ENCODE data around the gene NRL.

The NRL gene

DNA sequence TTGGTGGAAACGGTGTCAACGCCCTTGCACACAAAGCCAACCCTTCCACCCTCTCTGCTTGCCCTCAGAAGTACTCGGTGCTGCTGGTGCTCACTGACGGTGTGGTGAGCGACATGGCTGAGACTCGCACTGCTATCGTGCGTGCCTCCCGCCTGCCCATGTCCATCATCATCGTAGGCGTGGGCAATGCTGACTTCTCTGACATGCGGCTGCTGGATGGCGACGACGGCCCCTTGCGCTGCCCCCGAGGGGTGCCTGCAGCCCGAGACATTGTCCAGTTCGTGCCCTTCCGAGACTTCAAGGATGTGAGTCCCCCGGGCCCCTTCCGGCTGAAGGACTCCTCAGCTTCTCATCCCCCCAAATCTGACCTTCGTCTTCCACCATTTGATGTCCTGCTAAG lies 37.7 kb downstream of the NRL start:
- no peak for TF ChIP-seq JUND (IDR thresholded peaks at IDR 0.05; ENCODE audit: low read depth)
- DNase-seq (ENCODE audit: low read depth in 1 of 2, low spot score in 1 of 2) = no peak

DNA sequence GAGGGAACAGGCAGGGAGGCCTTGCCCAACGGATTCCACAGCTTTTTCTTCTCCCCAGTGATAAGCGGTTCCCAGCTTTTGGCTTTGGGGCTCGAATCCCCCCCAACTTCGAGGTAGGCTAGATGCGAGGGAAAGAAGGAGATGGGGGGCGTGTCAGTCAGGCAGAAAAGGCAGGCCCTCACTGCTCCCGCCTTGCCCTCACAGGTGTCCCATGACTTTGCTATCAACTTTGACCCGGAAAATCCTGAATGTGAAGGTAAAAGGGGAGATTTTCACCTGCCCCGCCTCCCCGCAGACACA lies 38.5 kb downstream of the NRL start:
- in situ Hi-C loops (cut with HindIII; ENCODE audit: low pct_unique_long_range_greater_than_20kb, low sequenced_read_pairs) = no loop called here
- TF ChIP-seq JUND (IDR thresholded peaks at IDR 0.05; ENCODE audit: low read depth) = no peak
- no peak for DNase-seq (ENCODE audit: low read depth in 1 of 2, low spot score in 1 of 2)

More for the DNA sequence above, 37.7 kb downstream of the NRL start:
- in situ Hi-C loops (cut with HindIII; ENCODE audit: low pct_unique_long_range_greater_than_20kb, low sequenced_read_pairs) = no loop called here

DNA sequence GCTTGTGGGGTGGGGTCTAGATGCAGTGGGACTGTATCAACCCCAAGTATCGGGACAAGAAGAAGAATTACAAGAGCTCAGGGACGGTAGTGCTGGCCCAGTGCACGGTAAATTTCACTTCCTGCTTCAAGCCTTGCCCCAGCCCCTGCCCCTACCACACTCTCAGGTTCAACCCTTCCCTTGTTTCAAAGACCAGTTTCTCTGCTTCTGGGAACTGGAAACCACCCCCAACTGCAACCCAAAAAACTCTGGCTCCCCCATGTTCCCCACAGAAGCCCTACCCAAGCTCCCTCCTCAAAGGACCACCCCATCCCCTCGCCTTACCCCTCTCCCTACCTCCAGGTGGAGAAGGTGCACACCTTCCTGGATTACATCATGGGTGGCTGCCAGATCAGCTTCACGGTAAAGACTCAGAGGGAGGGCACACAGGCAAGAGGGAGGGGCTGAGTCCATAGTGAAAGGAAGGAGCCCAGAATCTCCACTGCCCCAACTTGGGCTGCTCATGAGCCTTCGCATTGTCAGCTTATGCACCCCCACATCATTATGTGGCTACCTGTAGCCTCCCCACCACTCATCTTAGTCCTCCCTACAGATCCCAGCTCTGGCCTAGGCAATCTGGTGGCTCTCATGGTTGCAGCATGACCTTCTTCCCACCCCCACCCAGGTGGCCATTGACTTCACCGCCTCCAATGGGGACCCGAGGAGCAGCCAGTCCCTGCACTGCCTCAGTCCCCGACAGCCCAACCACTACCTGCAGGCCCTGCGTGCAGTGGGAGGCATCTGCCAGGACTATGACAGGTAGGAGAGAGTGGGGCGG lies 39.1 kb downstream of the NRL start:
- no peak for TF ChIP-seq JUND (IDR thresholded peaks at IDR 0.05; ENCODE audit: low read depth)
- DNase-seq (ENCODE audit: low read depth in 1 of 2, low spot score in 1 of 2) = no peak
- in situ Hi-C loops (cut with HindIII; ENCODE audit: low pct_unique_long_range_greater_than_20kb, low sequenced_read_pairs) = no loop called here

DNA sequence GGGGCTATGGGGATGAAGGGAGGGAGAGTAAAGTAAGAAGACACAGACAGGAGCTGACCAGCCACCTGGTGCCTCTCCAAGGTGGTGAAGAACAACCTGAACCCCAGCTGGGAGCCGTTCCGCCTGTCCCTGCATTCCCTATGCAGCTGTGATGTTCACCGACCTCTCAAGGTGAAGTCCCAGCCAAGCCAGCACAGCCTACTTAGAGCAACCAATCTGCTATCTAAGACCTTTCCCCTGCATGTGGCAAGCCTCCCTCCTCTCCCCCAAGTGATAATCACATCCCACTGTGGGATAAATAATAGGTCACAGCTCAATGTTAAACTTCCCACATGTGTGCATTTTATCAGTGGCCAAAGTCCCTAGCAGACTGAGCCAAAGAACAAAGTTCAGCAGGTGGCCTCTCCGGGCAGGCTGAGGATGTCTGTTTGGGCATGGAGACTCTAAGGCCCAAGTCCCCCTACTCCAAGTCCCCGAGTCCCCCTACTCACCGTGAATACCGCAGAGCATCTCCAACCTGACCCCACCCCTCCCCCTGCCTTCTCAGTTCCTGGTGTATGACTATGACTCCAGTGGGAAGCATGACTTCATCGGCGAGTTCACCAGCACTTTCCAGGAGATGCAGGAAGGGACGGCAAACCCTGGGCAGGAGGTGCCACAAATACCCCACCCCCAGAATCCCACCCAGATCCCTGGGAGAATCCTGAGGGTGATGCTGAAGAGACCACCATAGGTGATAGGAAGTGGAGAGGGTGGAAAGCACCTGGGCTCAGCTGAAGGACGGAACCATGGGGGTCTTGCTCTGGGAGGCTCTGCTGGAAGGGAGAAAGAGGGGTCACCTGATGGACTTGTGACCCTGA lies 39.9 kb downstream of the NRL start:
- in situ Hi-C loops (cut with HindIII; ENCODE audit: low pct_unique_long_range_greater_than_20kb, low sequenced_read_pairs) = no loop called here
- DNase-seq (ENCODE audit: low read depth in 1 of 2, low spot score in 1 of 2) = no peak
- TF ChIP-seq JUND (IDR thresholded peaks at IDR 0.05; ENCODE audit: low read depth) = no peak

DNA sequence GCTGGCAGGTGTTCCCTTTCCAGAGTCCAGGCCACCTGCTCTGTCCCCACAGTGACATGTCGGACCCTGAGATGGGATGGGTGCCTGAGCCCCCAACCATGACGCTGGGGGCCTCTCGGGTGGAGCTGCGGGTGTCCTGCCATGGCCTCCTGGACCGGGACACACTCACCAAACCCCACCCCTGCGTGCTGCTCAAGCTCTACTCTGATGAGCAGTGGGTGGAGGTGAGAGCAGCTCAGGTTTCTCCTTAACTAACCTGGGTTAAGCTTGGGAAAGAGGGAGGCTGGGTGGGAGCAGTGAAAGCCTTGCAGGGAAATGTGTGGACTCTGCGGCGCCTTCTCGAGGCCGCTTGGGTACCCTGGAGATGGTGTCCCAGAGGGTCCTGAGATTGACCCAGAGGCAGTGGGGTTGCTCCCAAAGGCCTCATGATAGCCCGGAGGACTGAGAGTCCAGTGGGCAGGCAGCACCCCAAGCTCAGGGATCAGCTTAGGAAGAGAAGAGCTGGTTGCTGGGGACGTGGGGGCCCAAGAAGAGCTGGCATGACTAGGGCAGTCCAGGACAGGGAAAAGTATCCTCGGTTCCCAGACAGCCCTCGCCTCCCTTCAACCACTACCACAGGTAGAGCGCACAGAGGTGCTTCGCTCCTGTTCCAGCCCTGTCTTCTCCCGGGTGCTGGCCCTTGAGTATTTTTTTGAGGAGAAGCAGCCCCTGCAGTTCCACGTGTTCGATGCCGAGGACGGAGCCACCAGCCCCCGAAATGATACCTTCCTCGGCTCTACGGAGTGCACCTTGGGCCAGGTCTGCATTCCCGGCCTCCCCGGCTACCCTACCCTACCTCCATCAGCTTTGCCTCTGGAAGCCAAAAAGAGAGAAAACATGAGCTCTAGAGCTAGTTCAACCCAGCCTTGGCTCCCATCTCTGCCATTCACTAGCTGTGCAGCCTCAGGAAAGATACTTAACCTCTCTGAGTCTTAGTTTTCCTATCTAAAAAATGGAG lies 41.6 kb downstream of the NRL start:
- DNase-seq (ENCODE audit: low read depth in 1 of 2, low spot score in 1 of 2) = no peak
- in situ Hi-C loops (cut with HindIII; ENCODE audit: low pct_unique_long_range_greater_than_20kb, low sequenced_read_pairs) = no loop called here
- no peak for TF ChIP-seq JUND (IDR thresholded peaks at IDR 0.05; ENCODE audit: low read depth)

DNA sequence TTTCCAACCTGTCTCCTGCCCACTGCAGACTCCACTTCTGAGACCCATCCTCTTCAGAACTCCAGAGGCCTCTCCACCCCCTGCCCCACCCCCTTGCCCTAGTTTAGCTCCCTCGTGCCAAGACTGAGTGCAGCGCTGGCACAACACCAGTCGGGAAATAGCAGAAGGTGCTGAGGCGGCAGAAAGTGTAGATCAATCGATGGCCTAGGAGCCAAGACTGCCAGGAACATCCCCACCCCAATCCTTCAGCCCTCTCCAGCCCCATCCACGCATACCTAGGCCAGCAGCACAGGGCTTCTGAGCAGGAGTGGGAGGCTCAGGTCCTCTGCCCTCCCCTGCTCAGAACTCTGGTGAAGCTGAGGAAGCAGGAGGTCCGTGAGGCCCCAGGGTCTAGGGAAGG lies 42.3 kb downstream of the NRL start:
- no peak for TF ChIP-seq JUND (IDR thresholded peaks at IDR 0.05; ENCODE audit: low read depth)
- no peak for DNase-seq (ENCODE audit: low read depth in 1 of 2, low spot score in 1 of 2)
- in situ Hi-C loops (cut with HindIII; ENCODE audit: low pct_unique_long_range_greater_than_20kb, low sequenced_read_pairs) = no loop called here

DNA sequence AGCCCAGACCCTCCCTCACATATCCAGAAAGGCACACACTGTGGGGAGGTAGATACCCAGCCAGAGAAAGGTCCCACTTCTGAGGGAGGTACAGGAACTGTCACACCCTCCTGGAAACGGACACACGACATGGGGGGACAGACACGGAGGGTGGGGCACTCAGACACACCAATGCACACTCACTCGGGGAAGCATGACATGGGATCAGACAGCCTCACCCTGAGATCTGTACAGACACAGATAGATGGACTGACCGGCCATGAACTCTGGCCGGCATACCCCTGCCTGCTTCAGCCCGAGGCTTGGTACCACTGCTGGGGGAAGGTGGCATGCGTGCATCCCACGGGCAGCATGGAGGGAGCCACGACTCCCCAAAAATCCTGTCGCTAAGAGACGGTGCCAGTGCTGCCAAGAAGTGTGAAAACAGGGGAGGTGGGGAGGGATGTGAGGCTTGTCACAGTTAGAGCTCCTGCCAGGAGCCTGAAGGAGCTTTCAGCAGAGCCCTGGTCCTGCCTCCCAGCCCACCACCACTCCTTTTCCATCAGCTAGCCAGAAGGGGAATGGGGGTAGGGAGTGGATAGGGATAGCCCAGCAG lies 42.8 kb downstream of the NRL start:
- in situ Hi-C loops (cut with HindIII; ENCODE audit: low pct_unique_long_range_greater_than_20kb, low sequenced_read_pairs) = no loop called here
- no peak for DNase-seq (ENCODE audit: low read depth in 1 of 2, low spot score in 1 of 2)
- no peak for TF ChIP-seq JUND (IDR thresholded peaks at IDR 0.05; ENCODE audit: low read depth)

DNA sequence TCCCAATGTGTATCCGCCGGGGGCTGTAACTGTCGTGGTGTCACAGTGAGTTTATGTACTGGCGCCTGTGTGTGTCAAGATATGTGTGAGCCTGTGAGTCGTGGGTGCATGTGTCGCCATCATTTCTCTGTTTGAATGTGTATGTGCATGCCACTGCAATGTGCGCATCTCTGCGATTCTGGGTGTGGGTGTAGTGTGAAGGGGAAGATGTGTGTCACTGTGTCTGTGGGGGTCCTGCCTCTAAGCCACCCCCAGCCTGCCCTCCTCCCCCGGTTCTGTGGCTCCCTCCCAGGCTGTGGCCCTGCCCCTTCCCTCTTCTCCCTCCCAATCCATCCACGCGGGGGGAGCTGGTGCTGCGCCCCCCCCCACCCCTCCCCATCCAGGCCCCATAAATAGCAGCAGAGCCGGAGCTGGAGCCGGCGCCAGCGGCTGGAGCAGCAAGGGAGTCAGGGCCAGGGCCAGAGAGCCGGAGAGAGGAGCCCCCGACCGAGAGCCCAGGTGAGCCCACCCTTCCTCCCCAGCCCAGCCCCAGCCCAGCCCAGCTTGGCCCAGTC lies 43.5 kb downstream of the NRL start, which contains the start of gene CPNE6:
Gene CPNE6 (plus strand): TSS at position 419 of the 554 bp plus-strand sequence. CDS start 1,375 bp downstream, outside the sequence.
- no peak for TF ChIP-seq JUND (IDR thresholded peaks at IDR 0.05; ENCODE audit: low read depth)
- DNase-seq (ENCODE audit: low read depth in 1 of 2, low spot score in 1 of 2) = no peak
- in situ Hi-C loops (cut with HindIII; ENCODE audit: low pct_unique_long_range_greater_than_20kb, low sequenced_read_pairs) = no loop called here

DNA sequence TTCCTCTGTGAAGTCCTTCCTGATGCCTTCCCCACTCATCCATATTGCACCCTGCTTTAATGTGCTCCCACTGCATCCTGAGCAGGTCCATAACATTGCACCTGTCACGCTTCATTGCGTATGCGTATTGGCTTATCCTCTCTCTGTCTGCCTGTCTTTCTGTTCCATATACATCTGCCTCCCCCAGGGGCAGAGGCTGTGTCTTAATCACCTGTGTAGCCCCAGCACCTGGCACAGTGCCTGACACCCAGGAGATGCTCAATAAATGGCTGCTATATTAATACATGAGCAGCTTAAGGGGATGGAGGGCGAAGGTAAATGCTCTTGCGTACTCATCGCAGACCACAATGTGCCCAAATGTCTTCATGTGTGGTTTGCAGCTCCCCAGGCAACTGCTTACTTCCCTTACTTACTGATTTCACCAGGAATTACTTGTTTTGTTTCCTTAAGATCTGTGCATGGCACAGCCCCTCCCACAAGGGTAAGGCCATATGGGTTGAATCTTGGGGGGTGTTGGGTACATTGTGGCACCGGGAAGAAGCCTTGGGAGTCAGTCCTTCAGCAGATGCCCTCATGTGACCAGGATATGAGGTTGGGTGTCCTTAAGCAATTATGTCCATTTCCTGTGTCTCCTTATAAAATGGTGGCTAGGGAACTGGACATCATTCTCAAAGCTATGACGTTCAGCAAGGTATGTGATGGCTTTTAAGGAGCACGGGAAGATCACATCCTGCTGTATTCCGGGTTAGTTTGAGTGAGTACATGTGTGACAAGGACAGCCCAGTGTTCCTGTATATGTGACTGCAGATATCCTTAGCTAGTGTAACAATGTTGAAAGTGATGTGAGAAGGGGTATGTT lies 44.2 kb downstream of the NRL start:
- in situ Hi-C loops (cut with HindIII; ENCODE audit: low pct_unique_long_range_greater_than_20kb, low sequenced_read_pairs) = no loop called here
- TF ChIP-seq JUND (IDR thresholded peaks at IDR 0.05; ENCODE audit: low read depth) = no peak
- no peak for DNase-seq (ENCODE audit: low read depth in 1 of 2, low spot score in 1 of 2)

DNA sequence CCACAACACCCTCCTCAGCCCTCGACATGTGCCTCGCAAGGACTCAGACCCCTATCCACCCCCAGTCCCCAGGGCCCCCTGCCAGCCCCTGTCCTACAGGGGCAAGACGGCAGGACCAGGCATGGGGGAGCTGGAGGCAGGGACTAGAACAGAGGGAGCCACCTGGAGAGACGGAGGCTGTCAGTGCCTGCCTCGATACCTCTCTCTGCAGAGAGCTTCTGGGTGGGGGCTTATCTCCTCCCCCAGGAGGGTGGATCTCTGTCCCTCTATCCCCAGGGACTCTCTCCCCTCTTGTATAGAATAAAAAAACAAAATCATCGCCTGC lies 45.4 kb downstream of the NRL start:
- in situ Hi-C loops (cut with HindIII; ENCODE audit: low pct_unique_long_range_greater_than_20kb, low sequenced_read_pairs) = no loop called here
- no peak for TF ChIP-seq JUND (IDR thresholded peaks at IDR 0.05; ENCODE audit: low read depth)
- no peak for DNase-seq (ENCODE audit: low read depth in 1 of 2, low spot score in 1 of 2)

Measured in T47D (cell line).